PC-3 (cell line): ENCODE data around the gene SLC22A17.

Source experiments
- EZH2 ChIP-seq: fragments of 300-600 bp; sonication (generic); IDR thresholded peaks from one replicate; pipeline ENCODE4 v1.6.1; 2017; ENCODE audit warnings: antibody characterized with exemption, mild to moderate bottlenecking, low read length; ENCODE audit not compliant: unreplicated experiment
- TF ChIP-seq, protein P1 (sequence below): fragments of 300-600 bp; sonication (generic); conservative IDR thresholded peaks from 2 replicates; pipeline ENCODE4 v1.5.1; 2017; ENCODE audit warnings: antibody characterized with exemption, low read depth, mild to moderate bottlenecking, low read length

DNA sequence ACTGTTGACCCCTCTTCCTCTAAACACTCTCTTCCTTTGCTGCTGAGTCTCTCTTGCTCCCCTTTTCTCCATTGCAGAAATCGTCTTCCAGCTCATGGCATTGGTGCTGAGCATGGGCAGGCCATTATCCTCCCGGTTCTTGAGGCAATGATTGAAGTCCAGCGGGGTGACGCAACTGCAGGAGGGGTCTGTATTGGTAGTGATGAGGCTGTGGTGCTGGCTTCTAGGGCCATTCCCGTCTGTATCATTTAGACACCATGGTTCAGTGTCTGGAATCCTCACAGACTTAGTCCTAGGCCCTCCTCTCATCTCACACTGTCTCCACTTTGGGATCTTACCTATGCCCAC, 720 bp upstream of the SLC22A17 start:
- TF ChIP-seq, protein P1, sequence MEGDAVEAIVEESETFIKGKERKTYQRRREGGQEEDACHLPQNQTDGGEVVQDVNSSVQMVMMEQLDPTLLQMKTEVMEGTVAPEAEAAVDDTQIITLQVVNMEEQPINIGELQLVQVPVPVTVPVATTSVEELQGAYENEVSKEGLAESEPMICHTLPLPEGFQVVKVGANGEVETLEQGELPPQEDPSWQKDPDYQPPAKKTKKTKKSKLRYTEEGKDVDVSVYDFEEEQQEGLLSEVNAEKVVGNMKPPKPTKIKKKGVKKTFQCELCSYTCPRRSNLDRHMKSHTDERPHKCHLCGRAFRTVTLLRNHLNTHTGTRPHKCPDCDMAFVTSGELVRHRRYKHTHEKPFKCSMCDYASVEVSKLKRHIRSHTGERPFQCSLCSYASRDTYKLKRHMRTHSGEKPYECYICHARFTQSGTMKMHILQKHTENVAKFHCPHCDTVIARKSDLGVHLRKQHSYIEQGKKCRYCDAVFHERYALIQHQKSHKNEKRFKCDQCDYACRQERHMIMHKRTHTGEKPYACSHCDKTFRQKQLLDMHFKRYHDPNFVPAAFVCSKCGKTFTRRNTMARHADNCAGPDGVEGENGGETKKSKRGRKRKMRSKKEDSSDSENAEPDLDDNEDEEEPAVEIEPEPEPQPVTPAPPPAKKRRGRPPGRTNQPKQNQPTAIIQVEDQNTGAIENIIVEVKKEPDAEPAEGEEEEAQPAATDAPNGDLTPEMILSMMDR: no peak
- no peak for TF ChIP-seq EZH2
